Right lobe of liver (tissue), 6 donors: Measurements from ENCODE around the gene XKR3. TPM values are rescaled to one million over a fixed set of nuclear protein-coding genes. Genes with fewer than 3 reads are reported as not detected.

Experiments used
- ATAC-seq, 4 donors: fragments of 200-7000 bp; cut with Tn5 transposase; one replicate each; pipeline ENCODE4 v1.9.1; 2020; ENCODE audit warnings: mild to moderate bottlenecking in 4 of 4, moderate library complexity in 4 of 4
- DNase-seq, 3 donors: peaks; one replicate each; pipeline ENCODE4 v3.0.0-alpha.2; 2020
- H3K27ac ChIP-seq, 3 donors: fragments of 200-600 bp; one replicate each; pipeline ENCODE4 v1.8.0; 2022
- H3K27me3 ChIP-seq, 2 donors: fragments of 200-600 bp; one replicate each; pipeline ENCODE4 v1.8.0; 2022
- H3K36me3 ChIP-seq, 4 donors: fragments of 200-600 bp; sonication (generic) in 1 of 4; one replicate each; pipeline versions ENCODE4 v1.5.1 to v1.8.0; 2017 to 2022; ENCODE audit warnings: control low read depth in 1 of 4
- H3K4me1 ChIP-seq, 4 donors: fragments of 200-600 bp; sonication (generic) in 1 of 4; one replicate each; pipeline versions ENCODE4 v1.5.1 to v1.8.0; 2017 to 2022; ENCODE audit warnings: control low read depth in 1 of 4
- H3K4me3 ChIP-seq, 3 donors: fragments of 200-600 bp; one replicate each; pipeline ENCODE4 v1.8.0; 2022
- H3K9me3 ChIP-seq, 4 donors: fragments of 200-600 bp; sonication (generic) in 1 of 4; one replicate each; pipeline versions ENCODE4 v1.5.1 to v1.8.0; 2017 to 2022; ENCODE audit warnings: control low read depth in 1 of 4
- CTCF ChIP-seq, 4 donors: fragments of 200-600 bp in 3 of 4; fragments of 450-650 bp in 1 of 4; IDR thresholded peaks; one replicate each; pipeline versions ENCODE4 v1.5.1 to v1.8.0; 2016 to 2022; ENCODE audit warnings: antibody characterized with exemption in 4 of 4, mild to moderate bottlenecking in 2 of 4
- POLR2A ChIP-seq: fragments of 450-650 bp; IDR thresholded peaks from one replicate; pipeline ENCODE4 v1.6.1; 2017; ENCODE audit warnings: antibody characterized with exemption, mild to moderate bottlenecking
- WGBS: methylation state at CpG from one replicate; pipeline ENCODE4 v1.1.6; 2018; ENCODE audit warnings: low coverage, low lambda C conversion rate; ENCODE audit not compliant: insufficient coverage; ENCODE audit errors: missing lambda C conversion rate; 5-methylcytosine and 5-hydroxymethylcytosine counted together
- intact Hi-C, 2 donors: fragments of 100-400 bp; cut with DNase I; formaldehyde crosslinking; loops; one replicate each; pipeline versions ENCODE4 v1.11.2 to v1.14.1; 2022
- total RNA-seq, 6 experiments: library from RNA; depleted of rRNA in 2 of 6; stranded (reverse); fragments of >200 nt in 2 of 6; fragmentation: NEBNext Ultra II Directional in 3 of 6; extraction: Animal tissue kit (Norgen Biotek cat#: 25700) in 3 of 6; gene quantifications; one replicate each; pipeline versions ENCODE4 v1.1.0 to v1.2.4, GENCODE V29; 2016 to 2023
- donor health status: DM: no; HTN: yes; CAD: no.
- donor health status: DM: no; HTN: no; CAD: no.
- donor health status: DM: no; HTN: no; CAD: no.
- donor health status: DM: no; HTN: yes; CAD: no.
- donor health status: DM: no; HTN: yes; CAD: no.

XKR3 gene
- total RNA-seq, 6 experiments from 2014 or later: not detected

GRCh38 chr22:16847271-16847670 is 22.1 kb upstream of the XKR3 start:
- DNase-seq (no peak), ATAC-seq (no peak)
- Histone ChIP-seq H3K4me3 (no peak overlapping the region), H3K4me1 (no peaks in the 10 kb centered on the region), H3K27ac (no peak overlapping the region), H3K36me3 (no peaks in the 10 kb centered on the region), H3K27me3 (no peaks in the 10 kb centered on the region), H3K9me3 (no peaks in the 10 kb centered on the region)
- WGBS: 25% methylated on average over 1 of the region's 1 CpG
- intact Hi-C loops: no loop called here
- TF ChIP-seq POLR2A: no peak
- no peak for TF ChIP-seq CTCF (IDR thresholded peaks at IDR 0.05)

- no peaks in the 10 kb centered on the region for H3K9me3 ChIP-seq
- intact Hi-C loops: no loop called here
- H3K36me3 ChIP-seq: no peaks in the 10 kb centered on the region
- TF ChIP-seq CTCF (IDR thresholded peaks at IDR 0.05): no peak
- TF ChIP-seq POLR2A: no peak
- H3K27ac ChIP-seq: no peak overlapping the region
- no CpG with 5 or more reads among the region's 7 CpGs for WGBS
- H3K4me1 ChIP-seq: no peaks in the 10 kb centered on the region
- no peak for DNase-seq
- ATAC-seq: peak in 2 of 4 donors; percentile 26 to 36
- H3K4me3 ChIP-seq: no peak overlapping the region
- no peaks in the 10 kb centered on the region for H3K27me3 ChIP-seq
Measured at GRCh38 chr22:16845881-16846280, 20.7 kb upstream of the XKR3 start.

DNA sequence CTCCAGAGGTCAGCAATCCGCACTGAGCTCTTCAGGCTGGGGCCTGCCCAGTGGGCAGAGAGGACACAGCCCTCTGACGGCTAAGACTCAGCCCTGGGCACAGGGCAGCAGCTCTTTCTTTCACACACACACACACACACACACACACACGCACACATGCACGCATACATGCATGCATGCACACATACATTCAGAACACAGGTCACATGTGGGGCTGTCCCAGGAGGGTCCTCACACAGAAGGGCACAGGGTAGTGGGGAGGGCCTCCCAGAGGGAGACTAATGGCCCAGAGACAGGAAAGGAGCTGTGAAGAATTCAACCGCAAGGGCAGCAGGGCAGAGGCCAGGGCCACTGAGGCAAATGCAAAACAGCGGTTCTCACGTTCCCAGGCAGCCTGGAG is 20.3 kb upstream of the XKR3 start:
- no peaks in the 10 kb centered on the region for H3K36me3 ChIP-seq
- intact Hi-C loops: no loop called here
- H3K27me3 ChIP-seq: no peaks in the 10 kb centered on the region
- no peak for TF ChIP-seq POLR2A
- no peak for TF ChIP-seq CTCF (IDR thresholded peaks at IDR 0.05)
- no peak overlapping the region for H3K4me3 ChIP-seq
- H3K4me1 ChIP-seq: no peaks in the 10 kb centered on the region
- DNase-seq (no peak), ATAC-seq (no peak)
- 80% methylated on average over 3 of the region's 7 CpGs for WGBS
- H3K9me3 ChIP-seq: no peaks in the 10 kb centered on the region
- no peak overlapping the region for H3K27ac ChIP-seq

DNA sequence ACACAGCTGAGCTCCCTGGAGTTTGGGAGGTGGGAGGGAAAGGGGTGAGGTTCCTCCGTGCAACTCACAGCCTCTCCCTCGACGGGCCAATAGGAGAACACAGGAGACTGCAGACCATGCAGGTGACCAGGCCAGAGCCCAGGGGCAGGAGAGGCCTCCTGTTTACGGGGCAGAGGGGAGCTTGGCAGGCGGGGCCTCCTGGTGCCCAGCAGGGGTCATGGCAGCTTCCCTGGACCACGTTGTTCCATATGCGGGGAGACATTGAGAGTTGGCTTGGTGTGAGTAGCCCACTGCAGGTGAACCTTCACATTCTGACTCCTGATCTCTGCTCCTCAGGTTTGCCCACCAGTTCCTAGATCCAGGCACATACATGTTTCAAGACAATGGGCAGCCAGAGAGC is 19.3 kb upstream of the XKR3 start:
- intact Hi-C loops: no loop called here
- no peak overlapping the region for H3K27ac ChIP-seq
- no peaks in the 10 kb centered on the region for H3K27me3 ChIP-seq
- peak in 1 of 4 donors; percentile 38 for ATAC-seq
- DNase-seq: no peak
- no peak overlapping the region for H3K4me3 ChIP-seq
- TF ChIP-seq CTCF (IDR thresholded peaks at IDR 0.05) (no peak), POLR2A (no peak)
- no peaks in the 10 kb centered on the region for H3K9me3 ChIP-seq
- no peaks in the 10 kb centered on the region for H3K4me1 ChIP-seq
- no CpG with 5 or more reads among the region's 7 CpGs for WGBS
- no peaks in the 10 kb centered on the region for H3K36me3 ChIP-seq

DNA sequence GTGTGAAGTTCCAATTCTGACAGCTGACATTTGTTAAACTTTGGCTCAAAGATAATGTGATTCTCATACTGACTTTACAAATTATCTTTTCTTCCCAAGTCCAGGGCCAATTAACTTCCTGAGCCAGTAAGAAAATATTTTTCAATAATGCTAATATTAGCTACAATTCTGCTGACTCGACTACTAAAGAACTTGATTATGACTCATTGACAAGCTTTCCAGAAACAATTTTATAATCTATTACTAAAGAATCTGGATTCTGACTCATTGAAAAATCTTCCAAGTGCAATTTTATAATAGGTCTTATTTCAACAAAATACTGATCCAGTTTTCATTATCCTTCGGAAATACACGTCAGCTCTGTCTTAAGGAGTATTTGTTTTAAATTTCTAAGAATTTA is 12.9 kb upstream of the XKR3 start:
- no peak for DNase-seq
- TF ChIP-seq POLR2A (no peak), CTCF (IDR thresholded peaks at IDR 0.05) (no peak)
- no peaks in the 10 kb centered on the region for H3K9me3 ChIP-seq
- H3K27me3 ChIP-seq: no peaks in the 10 kb centered on the region
- no peak overlapping the region for H3K27ac ChIP-seq
- intact Hi-C loops: no loop called here
- ATAC-seq: no peak
- 54% methylated on average over 3 of the region's 3 CpGs for WGBS
- no peaks in the 10 kb centered on the region for H3K4me1 ChIP-seq
- no peak overlapping the region for H3K4me3 ChIP-seq
- no peaks in the 10 kb centered on the region for H3K36me3 ChIP-seq
